CD14-positive monocyte (primary cell): ENCODE measurements around the gene MPHOSPH6. TPM values are rescaled to one million over a fixed set of nuclear protein-coding genes. Genes with fewer than 3 reads are reported as not detected.

Experiments used
- DNase-seq, 3 donors: peaks; one replicate each; pipeline ENCODE4 v3.0.0-alpha.2; 2011 to 2022
- H2AFZ ChIP-seq: 2 replicates; pipeline ENCODE4 v1.6.0; 2012; ENCODE audit warnings: mild to moderate bottlenecking, low read depth, low read length, inconsistent platforms; ENCODE audit not compliant: insufficient read depth, poor library complexity, severe bottlenecking
- H3K27ac ChIP-seq, 2 donors: 1 replicate in 1 of 2; 2 replicates in 1 of 2; pipeline ENCODE4 v1.5.1; 2012 to 2013; ENCODE audit warnings: low read length in 2 of 2, control low read depth in 1 of 2, inconsistent platforms in 1 of 2, low read depth in 1 of 2, mild to moderate bottlenecking in 1 of 2
- H3K27me3 ChIP-seq, 2 donors: one replicate each; pipeline versions ENCODE4 v1.6.0 to v1.6.1; 2011 to 2013; ENCODE audit warnings: low read length in 2 of 2; ENCODE audit not compliant: control insufficient read depth in 2 of 2, insufficient read depth in 2 of 2
- H3K36me3 ChIP-seq, 2 donors: replicated peaks in 1 of 2; 1 replicate in 1 of 2; 2 replicates in 1 of 2; pipeline versions ENCODE4 v1.5.1 to v1.6.1; 2012 to 2013; ENCODE audit warnings: low read length in 2 of 2, control low read depth in 1 of 2, inconsistent platforms in 1 of 2, mild to moderate bottlenecking in 1 of 2; ENCODE audit not compliant: insufficient read depth in 2 of 2, control insufficient read depth in 1 of 2
- H3K4me1 ChIP-seq, 2 donors: 1 replicate in 1 of 2; 2 replicates in 1 of 2; pipeline versions ENCODE4 v1.5.1 to v1.6.1; 2012 to 2013; ENCODE audit warnings: low read length in 2 of 2, control low read depth in 1 of 2, inconsistent platforms in 1 of 2, mild to moderate bottlenecking in 1 of 2, moderate library complexity in 1 of 2; ENCODE audit not compliant: insufficient read depth in 2 of 2, control insufficient read depth in 1 of 2
- H3K4me2 ChIP-seq: replicated peaks from 2 replicates; pipeline ENCODE3; 2012; ENCODE audit warnings: low read length, moderate library complexity, mild to moderate bottlenecking; ENCODE audit not compliant: poor library complexity, severe bottlenecking; ENCODE audit errors: extremely low read depth
- H3K4me3 ChIP-seq, 3 experiments: fragments of 200-600 bp in 1 of 3; sonication (generic) in 1 of 3; replicated peaks in 1 of 3; 1 replicate in 2 of 3; 2 replicates in 1 of 3; pipeline ENCODE4 v1.5.1; 2011 to 2013; ENCODE audit warnings: low read length in 3 of 3, mild to moderate bottlenecking in 3 of 3, control low read depth in 2 of 3, low read depth in 2 of 3, inconsistent platforms in 1 of 3, moderate library complexity in 1 of 3
- H3K79me2 ChIP-seq: 2 replicates; pipeline ENCODE4 v1.6.0; 2012; ENCODE audit warnings: mild to moderate bottlenecking, control low read depth, inconsistent platforms, low read length, moderate library complexity; ENCODE audit not compliant: insufficient read depth
- H3K9ac ChIP-seq: 2 replicates; pipeline ENCODE4 v1.6.0; 2017; ENCODE audit warnings: low read length, mild to moderate bottlenecking; ENCODE audit not compliant: insufficient read depth, poor library complexity, severe bottlenecking
- H3K9me3 ChIP-seq, 2 donors: replicated peaks in 1 of 2; 1 replicate in 1 of 2; 2 replicates in 1 of 2; pipeline versions ENCODE4 v1.5.1 to v1.6.1; 2012 to 2013; ENCODE audit warnings: low read length in 2 of 2, control low read depth in 1 of 2; ENCODE audit not compliant: control insufficient read depth in 1 of 2, insufficient read depth in 1 of 2
- H4K20me1 ChIP-seq: 2 replicates; pipeline ENCODE4 v1.6.0; 2012; ENCODE audit warnings: mild to moderate bottlenecking, low read length, control low read depth, moderate library complexity; ENCODE audit not compliant: insufficient read depth
- H3K27ac Mint-ChIP-seq, 7 donors: one replicate each; pipeline ENCODE4 v1.8.0; 2020; ENCODE audit warnings: mild to moderate bottlenecking in 7 of 7, mixed read lengths in 7 of 7, moderate library complexity in 6 of 7, inconsistent platforms in 2 of 7
- H3K27me3 Mint-ChIP-seq, 3 donors: one replicate each; pipeline ENCODE4 v1.8.0; 2021 to 2022; ENCODE audit warnings: low read depth in 3 of 3, mild to moderate bottlenecking in 3 of 3, mixed read lengths in 3 of 3, moderate library complexity in 3 of 3, inconsistent platforms in 1 of 3
- H3K36me3 Mint-ChIP-seq, 2 donors: one replicate each; pipeline ENCODE4 v1.8.0; 2020; ENCODE audit warnings: mixed read lengths in 2 of 2, inconsistent platforms in 1 of 2, mild to moderate bottlenecking in 1 of 2
- H3K4me1 Mint-ChIP-seq: one replicate; pipeline ENCODE4 v1.8.0; 2020; ENCODE audit warnings: mild to moderate bottlenecking, mixed read lengths
- H3K4me3 Mint-ChIP-seq, 2 donors: one replicate each; pipeline ENCODE4 v1.8.0; 2020; ENCODE audit warnings: mild to moderate bottlenecking in 2 of 2, mixed read lengths in 2 of 2, moderate library complexity in 1 of 2
- H3K9me3 Mint-ChIP-seq, 7 donors: one replicate each; pipeline ENCODE4 v1.8.0; 2020 to 2022; ENCODE audit warnings: mixed read lengths in 7 of 7, mild to moderate bottlenecking in 6 of 7, moderate library complexity in 6 of 7, inconsistent platforms in 2 of 7
- CTCF ChIP-seq: fragments of 200-600 bp; IDR thresholded peaks from one replicate; pipeline ENCODE4 v1.8.0; 2022; ENCODE audit warnings: antibody characterized with exemption, mild to moderate bottlenecking
- WGBS: methylation state at CpG from one replicate; pipeline ENCODE4 v1.1.5; 2013; ENCODE audit warnings: missing lambda C conversion rate; ENCODE audit not compliant: insufficient coverage; 5-methylcytosine and 5-hydroxymethylcytosine counted together
- intact Hi-C, 2 donors: fragments of 100-400 bp; cut with micrococcal nuclease; formaldehyde crosslinking; loops; one replicate each; pipeline versions ENCODE4 v1.15.0 to v1.15.1; 2023
- polyA plus RNA-seq, 3 donors: library from polyadenylated mRNA; depleted of rRNA in 1 of 3; unstranded in 2 of 3; stranded (reverse) in 1 of 3; fragments of 300-500 nt in 2 of 3; fragments of >200 nt in 1 of 3; fragmentation: Illumina TruSeq in 2 of 3; gene quantifications; 1 replicate in 2 of 3; 2 replicates in 1 of 3; pipeline ENCODE4 v1.2.3, GENCODE V29; 2012 to 2021

Gene MPHOSPH6
- polyA plus RNA-seq, 3 donors = 8.6 to 37.6 (median 20.2) TPM

GRCh38 chr16:82197540-82198240 is 27.7 kb upstream of the MPHOSPH6 start:
- Mint-ChIP-seq H3K27ac (peak overlapping the region in 6 of 7 donors; percentile 15 to 78 (median 53)), H3K27me3 (no peaks in the 10 kb centered on the region), H3K36me3 (peaks cover 15 to 19% of the 10 kb centered on the region in 2 donors), H3K4me3 (no peak overlapping the region), H3K9me3 (peaks cover 0 to 13% (median 4%) of the 10 kb centered on the region in 7 donors), H3K4me1 (peaks cover 65% of the 10 kb centered on the region)
- no peak overlapping the region for H3K9ac ChIP-seq
- H2AFZ ChIP-seq = no peak overlapping the region
- H3K4me2 ChIP-seq = no peak overlapping the region
- no peaks in the 10 kb centered on the region for H3K27me3 ChIP-seq
- WGBS = 88% methylated on average over 5 of the region's 7 CpGs
- intact Hi-C loops = no loop called here
- TF ChIP-seq CTCF = no peak
- H3K9me3 ChIP-seq = no peaks in the 10 kb centered on the region
- H3K79me2 ChIP-seq = no peaks in the 10 kb centered on the region
- H4K20me1 ChIP-seq = no peaks in the 10 kb centered on the region
- DNase-seq = no peak
- no peak overlapping the region for H3K4me3 ChIP-seq
- peaks cover 41 to 45% of the 10 kb centered on the region in 2 donors for H3K4me1 ChIP-seq
- H3K27ac ChIP-seq = no peak overlapping the region
- no peaks in the 10 kb centered on the region for H3K36me3 ChIP-seq

GRCh38 chr16:82195917-82196494 is 26.0 kb upstream of the MPHOSPH6 start:
- no peaks in the 10 kb centered on the region for H4K20me1 ChIP-seq
- H3K79me2 ChIP-seq = no peaks in the 10 kb centered on the region
- no peaks in the 10 kb centered on the region for H3K27me3 Mint-ChIP-seq
- peak overlapping the region; percentile 98 to 100 (median 99) for H3K27ac Mint-ChIP-seq
- no CpG with 5 or more reads among the region's 2 CpGs for WGBS
- H3K4me1 Mint-ChIP-seq = peaks cover 71% of the 10 kb centered on the region
- peaks cover 15 to 23% of the 10 kb centered on the region in 2 donors for H3K36me3 Mint-ChIP-seq
- TF ChIP-seq CTCF = no peak
- H3K36me3 ChIP-seq = no peaks in the 10 kb centered on the region
- peaks cover 0 to 13% (median 5%) of the 10 kb centered on the region in 7 donors for H3K9me3 Mint-ChIP-seq
- no peaks in the 10 kb centered on the region for H3K9me3 ChIP-seq
- H3K27me3 ChIP-seq = no peaks in the 10 kb centered on the region
- peak overlapping the region; percentile 19 for H3K4me2 ChIP-seq
- peak overlapping the region in 1 of 3 experiments; percentile 7 for H3K4me3 ChIP-seq
- intact Hi-C loops = no loop called here
- peak overlapping the region; percentile 20 to 74 for H3K4me3 Mint-ChIP-seq
- DNase-seq = peak; percentile 83 to 95 (median 89)
- H3K27ac ChIP-seq = peak overlapping the region; percentile 78 to 97
- H2AFZ ChIP-seq = no peak overlapping the region
- peaks cover 58 to 62% of the 10 kb centered on the region in 2 donors for H3K4me1 ChIP-seq
- peak overlapping the region; percentile 70 for H3K9ac ChIP-seq
